Left hindlimb (tissue), 1 donor: ENCODE data around the gene AIMP1.
A peak's percentile ranks its signal among the peaks of the same experiment; 100 is the strongest.
"Not testable (repeated sequence)": the region's sequence is repeated elsewhere in the genome, so short reads cannot be mapped to it uniquely, and the experiment has no call there.

Experiments used
- DNase-seq: peaks from one replicate; pipeline ENCODE4 v3.0.0-alpha.2; 2018

AIMP1 gene

DNA sequence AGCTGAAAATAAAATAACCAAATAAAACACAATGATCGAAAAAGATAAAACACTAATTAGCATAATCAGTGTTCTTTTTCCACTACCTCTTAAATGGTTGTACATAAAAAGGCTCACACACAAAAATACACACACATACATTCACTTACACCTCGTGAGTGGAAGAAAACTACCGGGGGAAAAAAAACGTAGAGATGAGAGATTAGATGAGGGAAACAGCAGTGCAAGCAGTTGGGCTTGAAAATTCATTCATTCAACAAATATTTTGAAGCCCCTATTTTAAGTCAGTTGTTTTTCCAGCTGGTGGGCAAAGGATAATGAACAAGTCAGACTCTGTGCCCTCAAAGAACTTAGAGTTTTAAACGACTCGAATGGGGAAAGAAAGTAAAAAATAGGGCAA, 1.4 kb upstream of the AIMP1 start:
- no peak for DNase-seq

GRCh38 chr4:106315476-106315967, 828 bp upstream of the AIMP1 start:
- DNase-seq, result no peak

GRCh38 chr4:106316773-106317409, 541 bp downstream of the AIMP1 start:
- no peak for DNase-seq

DNA sequence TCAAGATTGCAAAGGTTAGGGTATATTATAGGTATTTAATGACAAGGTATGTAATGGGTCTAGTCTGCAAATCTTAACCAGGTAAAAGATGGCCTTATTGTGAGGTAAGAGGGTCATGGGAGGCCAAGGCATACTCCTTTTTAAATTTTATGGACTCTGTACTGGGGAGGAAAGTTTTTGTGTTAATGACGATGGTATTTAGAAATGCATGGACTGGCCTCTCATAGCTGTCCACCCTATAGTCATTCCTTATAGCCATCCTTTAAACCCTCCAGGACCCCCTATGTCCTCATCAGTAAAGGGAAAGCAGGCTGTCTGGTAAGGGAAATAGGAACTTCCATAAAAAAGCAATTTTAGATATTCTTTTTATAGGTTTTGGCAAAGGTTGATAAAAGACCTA, 1.5 kb downstream of the AIMP1 start:
- no peak for DNase-seq

DNA sequence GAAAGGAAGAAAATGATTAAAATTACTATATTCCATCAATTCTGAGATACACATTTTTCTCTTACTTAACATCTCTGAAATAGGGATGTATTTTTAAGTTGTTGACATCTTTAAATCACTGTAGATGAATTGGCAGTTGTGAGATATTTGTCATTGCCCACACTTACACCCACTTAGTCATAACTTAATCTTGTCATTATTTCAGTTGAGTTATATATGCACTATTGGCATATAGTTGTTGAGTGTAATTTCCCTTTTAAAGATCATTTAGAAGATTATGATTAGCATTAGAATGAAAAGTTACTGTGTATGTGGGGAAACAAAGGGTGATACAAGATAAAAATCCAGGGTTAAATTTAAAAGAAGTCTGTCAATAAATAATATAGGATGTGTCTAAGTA, 2.2 kb downstream of the AIMP1 start:
- no peak for DNase-seq

DNA sequence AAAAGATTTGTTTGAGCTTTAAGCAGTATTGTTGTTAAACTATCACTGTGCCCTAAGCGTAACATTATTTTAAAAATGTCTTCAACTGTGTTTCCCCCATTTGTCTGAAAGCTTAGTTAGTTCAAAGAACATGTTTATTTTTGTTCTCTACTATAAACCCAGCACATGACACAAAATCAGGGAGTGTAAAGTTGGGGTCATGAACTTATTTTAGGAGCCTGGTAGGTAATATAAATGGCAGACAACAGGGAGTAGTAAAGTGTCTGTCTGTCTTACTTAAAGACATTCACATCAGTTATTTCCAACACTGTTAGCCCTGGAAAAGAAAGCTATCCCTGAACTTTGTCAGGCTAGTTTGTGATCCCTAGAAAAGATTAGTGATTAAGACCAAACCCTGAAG, 3.9 kb downstream of the AIMP1 start:
- DNase-seq, result no peak

- DNase-seq, result not testable (repeated sequence)
Measured at GRCh38 chr4:106321168-106321567, 4.8 kb downstream of the AIMP1 start.

DNA sequence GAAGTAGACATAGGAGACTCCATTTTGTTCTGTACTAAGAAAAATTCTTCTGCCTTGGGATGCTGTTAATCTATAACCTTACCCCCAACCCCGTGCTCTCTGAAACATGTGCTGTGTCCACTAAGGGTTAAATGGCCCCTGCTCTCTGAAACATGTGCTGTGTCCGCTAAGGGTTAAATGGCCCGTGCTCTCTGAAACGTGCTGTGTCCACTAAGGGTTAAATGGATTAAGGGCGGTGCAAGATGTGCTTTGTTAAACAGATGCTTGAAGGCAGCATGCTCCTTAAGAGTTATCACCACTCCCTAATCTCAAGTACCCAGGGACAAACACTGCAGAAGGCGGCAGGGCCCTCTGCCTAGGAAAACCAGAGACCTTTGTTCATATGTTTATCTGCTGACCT, 5.5 kb downstream of the AIMP1 start:
- not testable (repeated sequence) for DNase-seq

DNA sequence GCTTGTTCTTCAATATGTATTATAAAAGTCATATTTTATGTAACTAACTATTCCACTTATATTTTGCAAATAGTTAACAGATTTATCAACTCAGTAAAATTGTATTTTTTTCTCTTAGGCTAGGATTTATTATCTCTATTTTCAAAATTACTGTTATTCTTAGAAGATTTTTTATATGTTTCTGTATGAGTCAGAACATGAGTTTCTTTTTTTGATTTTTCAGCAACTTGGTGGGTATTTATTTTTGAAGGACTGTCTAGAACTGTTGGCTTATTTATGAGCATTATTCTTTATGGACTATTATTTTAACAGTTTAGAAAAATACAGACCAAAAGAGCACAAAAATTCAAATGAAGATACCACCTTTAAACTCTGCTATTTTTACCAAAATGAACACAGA, 6.8 kb downstream of the AIMP1 start:
- no peak for DNase-seq

DNA sequence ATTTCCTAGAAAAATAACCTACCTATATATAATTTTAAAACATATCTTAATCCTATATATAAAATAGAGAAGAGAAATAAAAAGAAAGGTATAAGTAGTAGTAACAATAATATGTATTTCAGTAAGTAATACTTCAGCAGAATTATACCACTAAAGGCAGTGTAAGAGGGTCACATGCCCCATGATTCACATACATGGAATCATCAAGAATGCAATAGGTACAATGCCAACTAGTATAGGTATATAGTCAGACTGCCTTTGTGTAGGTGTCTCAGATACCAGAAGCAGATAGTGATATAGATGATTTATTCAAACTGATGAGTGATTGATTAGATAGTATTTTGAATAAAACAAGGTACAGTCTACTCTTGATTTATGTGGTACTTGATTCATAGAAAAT, 9.4 kb downstream of the AIMP1 start:
- DNase-seq, result no peak

- DNase-seq, result no peak
Measured at GRCh38 chr4:106329041-106329618, 12.8 kb downstream of the AIMP1 start.

DNA sequence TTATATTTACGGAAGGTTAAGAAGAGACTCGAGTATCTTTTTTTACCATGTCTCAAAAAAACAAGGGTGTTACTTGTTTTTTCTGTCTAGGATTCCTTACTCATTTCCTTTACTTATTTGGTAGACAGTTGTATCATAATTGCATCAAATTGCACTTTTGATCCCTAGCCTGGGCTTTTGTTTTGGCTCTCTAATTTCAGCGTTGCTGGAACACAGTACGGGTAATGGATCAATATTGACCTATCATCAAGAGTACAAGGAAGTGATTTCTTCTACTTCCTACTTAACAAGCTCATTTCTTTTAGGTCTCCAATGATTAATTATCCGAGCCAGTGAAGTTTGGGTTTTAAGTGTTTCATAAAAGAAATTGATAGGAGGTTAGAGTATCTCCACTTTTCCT, 16.8 kb downstream of the AIMP1 start:
- DNase-seq, result no peak

GRCh38 chr4:106334741-106335470, 18.6 kb downstream of the AIMP1 start:
- DNase-seq, result no peak

DNA sequence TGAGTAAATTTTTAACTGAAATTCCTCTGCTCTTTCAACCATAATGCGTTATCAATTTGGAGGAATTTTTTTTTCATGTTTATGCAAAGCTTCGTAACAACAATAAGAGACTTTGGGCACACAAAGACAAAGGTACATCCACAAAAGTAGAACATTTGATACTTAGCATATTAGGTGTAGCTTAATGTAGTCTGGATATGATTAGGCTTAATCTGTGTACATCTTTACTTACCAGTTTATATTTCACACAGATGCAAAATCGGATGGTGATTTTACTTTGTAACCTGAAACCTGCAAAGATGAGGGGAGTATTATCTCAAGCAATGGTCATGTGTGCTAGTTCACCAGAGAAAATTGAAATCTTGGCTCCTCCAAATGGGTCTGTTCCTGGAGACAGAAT, 20.3 kb downstream of the AIMP1 start:
- DNase-seq, result no peak

GRCh38 chr4:106337916-106338315, 21.6 kb downstream of the AIMP1 start:
- no peak for DNase-seq

DNA sequence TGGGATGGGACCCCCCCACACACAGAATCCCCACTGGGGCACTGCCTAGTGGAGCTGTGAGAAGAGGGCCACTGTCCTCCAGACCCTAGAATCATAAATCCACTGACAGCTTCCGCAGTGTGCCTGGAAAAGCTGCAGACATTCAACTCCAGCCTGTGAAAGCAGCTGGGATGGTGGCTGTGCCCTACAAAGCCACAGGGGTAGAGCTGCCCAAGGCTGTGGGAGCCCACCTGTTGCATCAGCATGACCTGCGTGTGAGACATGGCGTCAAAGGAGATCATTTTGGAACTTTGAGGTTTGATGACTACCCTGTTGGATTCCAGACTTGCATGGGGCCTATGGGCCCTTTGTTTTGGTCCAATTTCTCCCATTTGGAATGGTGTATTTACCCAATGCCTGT, 22.3 kb downstream of the AIMP1 start:
- no peak for DNase-seq

GRCh38 chr4:106339431-106339830, 23.1 kb downstream of the AIMP1 start:
- no peak for DNase-seq

GRCh38 chr4:106340774-106341173, 24.4 kb downstream of the AIMP1 start:
- no peak for DNase-seq

- no peak for DNase-seq
Measured at GRCh38 chr4:106343865-106344646, 27.7 kb downstream of the AIMP1 start.

- no peak for DNase-seq
Measured at GRCh38 chr4:106344647-106344970, 28.3 kb downstream of the AIMP1 start.

DNA sequence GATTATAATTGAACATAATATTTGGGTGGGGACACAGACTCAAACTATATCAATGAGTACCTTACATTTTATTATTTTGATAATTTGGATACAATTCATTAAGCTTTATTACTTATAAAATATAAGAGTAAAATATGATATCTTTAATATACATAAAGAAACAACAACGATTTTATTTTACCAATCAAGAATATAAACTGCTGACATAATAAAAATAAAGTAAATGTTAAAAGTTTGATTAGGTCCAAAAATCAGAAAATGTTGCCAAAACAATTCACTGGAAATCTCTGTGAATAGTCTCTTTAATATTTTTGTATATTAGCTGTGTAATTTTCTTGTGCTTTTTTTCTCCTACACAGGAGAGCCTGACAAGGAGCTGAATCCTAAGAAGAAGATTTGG, 30.8 kb downstream of the AIMP1 start:
- DNase-seq, result no peak

GRCh38 chr4:106351016-106351415, 34.7 kb downstream of the AIMP1 start:
- no peak for DNase-seq

DNA sequence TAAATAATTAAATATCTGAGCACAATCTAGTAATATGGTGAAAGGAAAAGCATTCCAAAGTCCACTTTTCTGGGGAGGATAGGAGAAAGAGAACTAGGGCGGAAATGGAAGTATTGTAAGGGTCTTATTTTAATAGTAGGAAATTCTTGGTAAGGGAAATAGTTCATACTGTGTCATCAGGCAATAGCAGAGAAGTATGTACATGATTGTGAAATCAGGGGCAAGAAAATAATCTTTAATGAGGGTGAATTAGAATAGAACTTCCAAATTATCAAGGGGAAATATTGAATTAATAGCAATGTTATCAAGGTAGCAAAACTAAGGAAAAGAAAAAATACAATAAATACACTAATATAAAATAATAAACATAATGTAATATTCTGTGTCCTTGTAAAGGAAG, 37.4 kb downstream of the AIMP1 start:
- DNase-seq, result no peak

GRCh38 chr4:106355193-106355592, 38.8 kb downstream of the AIMP1 start:
- DNase-seq, result peak; percentile 57
